Mesodermal cell (in vitro differentiated cells): Measurements from ENCODE around the gene ERLIN1.

Experiments
- H3K27ac ChIP-seq: 2 replicates; pipeline ENCODE4 v1.7.0; 2013; ENCODE audit warnings: mild to moderate bottlenecking, low read depth, low read length, moderate library complexity; ENCODE audit not compliant: severe bottlenecking
- H3K36me3 ChIP-seq: 2 replicates; pipeline ENCODE4 v1.7.1; 2013; ENCODE audit warnings: mild to moderate bottlenecking, low read length, moderate library complexity; ENCODE audit not compliant: control insufficient read depth, insufficient read depth
- H3K4me1 ChIP-seq: one replicate; pipeline ENCODE4 v1.7.1; 2013; ENCODE audit warnings: mild to moderate bottlenecking, low read length; ENCODE audit not compliant: insufficient read depth, control insufficient read depth, poor library complexity, severe bottlenecking
- H3K4me3 ChIP-seq: 2 replicates; pipeline ENCODE4 v1.7.0; 2013; ENCODE audit warnings: low read length, control low read depth, mild to moderate bottlenecking; ENCODE audit not compliant: insufficient read depth, poor library complexity, severe bottlenecking; ENCODE audit errors: extremely low read depth
- H3K9me3 ChIP-seq: 2 replicates; pipeline ENCODE4 v1.7.1; 2013; ENCODE audit warnings: mild to moderate bottlenecking, low read length, moderate library complexity; ENCODE audit not compliant: control insufficient read depth
- WGBS, 2 experiments: methylation state at CpG; one replicate each; pipeline ENCODE4 v1.1.5; 2013; ENCODE audit warnings: missing lambda C conversion rate in 2 of 2; ENCODE audit not compliant: insufficient coverage in 2 of 2; 5-methylcytosine and 5-hydroxymethylcytosine counted together

Gene ERLIN1

DNA sequence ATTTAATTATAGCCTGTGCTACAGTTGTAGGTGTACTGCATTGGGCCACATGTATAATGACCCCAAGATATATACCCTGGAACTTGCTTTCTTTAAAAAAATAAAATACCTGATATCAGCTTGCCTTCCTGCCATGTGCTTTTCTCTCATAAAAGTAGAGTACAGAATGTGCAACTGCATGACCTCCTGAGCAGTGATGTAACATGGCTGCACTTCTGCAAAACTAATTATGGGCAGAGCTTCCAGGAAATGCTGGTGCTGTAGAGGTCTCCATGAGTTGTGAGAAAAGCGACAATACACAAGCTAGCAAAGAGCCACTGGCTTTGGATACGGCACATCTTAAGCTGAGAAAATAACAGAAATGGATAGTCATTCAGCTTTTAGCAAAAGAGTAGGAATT is 6.5 kb upstream of the ERLIN1 start:
- Histone ChIP-seq H3K9me3 (no peaks in the 10 kb centered on the region), H3K27ac (no peak overlapping the region), H3K36me3 (peaks cover 73% of the 10 kb centered on the region), H3K4me3 (no peak overlapping the region), H3K4me1 (no peaks in the 10 kb centered on the region)
- 88 to 100% methylated on average over 1 of the region's 2 CpGs for WGBS, 2 experiments

DNA sequence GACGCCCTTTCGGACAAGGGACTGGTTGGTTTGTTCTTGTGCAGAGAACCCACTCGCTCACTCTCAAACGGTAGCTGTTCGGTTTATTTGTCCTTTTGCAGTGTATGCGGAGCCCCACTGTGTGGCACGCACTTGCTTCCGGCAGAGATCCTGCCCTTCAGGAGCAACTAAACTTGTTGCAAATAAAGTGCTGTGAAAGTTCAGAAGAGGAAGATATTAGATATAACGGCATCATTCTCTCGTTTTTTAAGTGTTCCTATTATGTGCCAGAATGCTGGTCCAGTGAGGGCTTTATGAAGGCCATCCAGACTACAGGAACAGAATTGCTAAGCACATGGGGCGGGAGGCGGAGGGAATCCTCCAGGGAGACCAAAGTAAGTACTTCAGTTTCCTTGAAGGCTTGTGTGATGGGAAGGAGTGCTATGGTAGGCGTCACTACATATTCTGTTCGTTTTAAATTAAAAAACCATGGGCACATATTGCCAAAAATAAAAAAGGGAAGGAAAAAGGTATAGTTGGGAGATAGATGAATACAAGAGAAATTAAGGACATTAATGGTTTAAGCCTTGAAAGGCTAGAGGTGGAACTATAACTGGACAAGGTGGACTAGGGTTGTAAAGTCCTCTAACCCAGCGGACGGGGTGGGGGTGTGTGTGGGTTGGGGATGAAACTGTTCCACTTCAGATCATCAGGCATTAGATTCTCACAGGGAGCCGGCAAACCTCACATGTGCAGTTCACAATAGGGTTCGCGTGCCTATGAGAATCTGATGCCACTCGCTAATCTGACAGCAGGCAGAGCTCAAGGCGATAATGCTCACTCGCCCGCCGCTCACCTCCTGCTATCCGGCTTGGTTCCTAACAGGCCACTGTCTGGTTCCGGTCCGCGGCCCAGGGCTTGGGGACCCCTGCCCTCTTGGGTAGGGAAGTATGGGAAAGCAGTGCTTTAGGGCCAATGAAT is 704 bp upstream of the ERLIN1 start:
- H3K9me3 ChIP-seq: no peaks in the 10 kb centered on the region
- WGBS, 2 experiments: 47 to 53% methylated on average over 18 to 26 of the region's 28 CpGs

DNA sequence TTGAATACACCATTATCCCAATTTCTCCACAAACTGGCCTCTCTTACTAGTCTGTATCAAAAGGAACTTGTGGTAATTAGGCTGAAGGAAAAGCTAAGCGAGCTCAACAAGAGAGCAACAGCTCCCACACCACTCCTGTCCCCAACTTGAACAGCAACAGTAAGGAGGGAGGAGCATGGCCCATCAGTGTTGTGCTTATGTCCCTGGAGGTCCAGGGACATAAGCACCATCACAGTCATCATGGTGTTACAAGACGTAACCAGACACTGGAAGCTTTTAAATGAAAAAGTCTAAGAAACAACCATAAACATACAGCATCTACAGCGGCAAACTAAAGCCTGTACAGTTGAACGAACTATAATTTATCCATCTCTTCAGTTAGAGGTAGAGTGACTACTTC is 989 bp downstream of the ERLIN1 start:
- Histone ChIP-seq H3K36me3 (peaks cover 40% of the 10 kb centered on the region), H3K4me1 (no peaks in the 10 kb centered on the region), H3K9me3 (no peaks in the 10 kb centered on the region), H3K27ac (no peak overlapping the region), H3K4me3 (peak overlapping the region; percentile 84)
- no CpG with 5 or more reads among the region's 4 CpGs for WGBS, 2 experiments

More for the DNA sequence above, 704 bp upstream of the ERLIN1 start:
- Histone ChIP-seq H3K4me1 (no peaks in the 10 kb centered on the region), H3K27ac (peak overlapping the region; percentile 68), H3K36me3 (peaks cover 54% of the 10 kb centered on the region), H3K4me3 (peak overlapping the region; percentile 84)

DNA sequence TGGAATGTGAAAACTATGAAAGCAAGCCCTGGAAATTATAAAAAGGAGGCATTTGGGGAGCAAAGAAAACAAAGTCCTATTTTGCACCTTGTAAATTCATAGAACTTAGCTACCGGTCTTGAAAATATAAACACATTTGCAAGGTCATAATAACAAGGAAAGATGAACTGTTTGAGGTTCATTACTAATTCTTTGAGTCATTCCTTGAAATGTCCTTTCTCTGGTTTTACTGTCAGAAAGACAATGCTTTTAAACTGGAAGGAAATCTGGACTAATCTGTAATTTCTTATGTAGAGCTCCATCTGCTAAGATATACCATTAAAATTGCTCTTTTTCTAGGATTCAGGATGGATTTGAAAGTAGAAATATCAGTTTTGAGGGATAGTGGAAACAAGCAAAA is 1.4 kb downstream of the ERLIN1 start:
- no peaks in the 10 kb centered on the region for H3K9me3 ChIP-seq
- WGBS, 2 experiments: no CpG with 5 or more reads among the region's 1 CpG
- H3K27ac ChIP-seq: no peak overlapping the region
- H3K36me3 ChIP-seq: peaks cover 38% of the 10 kb centered on the region
- H3K4me3 ChIP-seq: peak overlapping the region; percentile 84
- no peaks in the 10 kb centered on the region for H3K4me1 ChIP-seq

DNA sequence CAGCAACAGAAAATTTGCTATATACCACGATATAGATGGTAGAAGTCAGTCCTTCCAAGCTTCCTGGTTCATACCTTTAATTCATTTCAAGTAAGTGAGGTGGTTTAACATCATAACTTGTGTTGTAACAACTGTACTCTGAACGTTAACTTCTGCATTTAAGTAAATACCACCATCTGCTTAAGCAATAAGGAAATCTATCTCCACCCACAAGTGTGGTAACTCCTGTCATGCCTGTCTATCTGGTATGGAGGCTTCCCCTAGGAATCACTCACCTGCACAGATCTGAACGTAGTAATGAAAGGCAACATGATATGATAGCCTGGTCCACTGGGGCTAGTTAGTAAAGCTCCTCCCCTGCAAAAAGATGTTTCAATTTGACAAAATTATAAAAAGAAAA is 2.3 kb downstream of the ERLIN1 start:
- Histone ChIP-seq H3K9me3 (no peaks in the 10 kb centered on the region), H3K4me1 (no peaks in the 10 kb centered on the region), H3K27ac (no peak overlapping the region), H3K4me3 (no peak overlapping the region), H3K36me3 (peaks cover 45% of the 10 kb centered on the region)
- WGBS, 2 experiments: 80% methylated on average over 1 of the region's 3 CpGs; no CpG with 5 or more reads in 1 of the 2 experiments

DNA sequence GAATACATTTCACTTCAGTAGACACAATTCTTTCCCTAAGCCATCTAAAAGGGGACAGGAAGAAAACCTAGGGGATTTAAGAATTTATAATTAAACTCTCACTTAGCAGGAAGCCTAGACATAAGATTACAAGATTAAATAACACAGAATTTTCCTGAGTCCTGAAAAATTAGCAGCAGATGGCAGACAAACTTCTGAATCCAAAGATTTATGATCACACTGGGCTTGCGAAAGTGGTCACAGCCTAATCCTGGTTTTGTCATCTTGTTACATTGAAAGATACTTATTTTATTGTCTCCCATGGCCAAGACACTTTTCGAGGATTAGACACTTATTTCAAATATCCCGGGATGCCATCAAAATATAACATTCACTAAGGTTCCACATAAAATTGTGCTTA is 2.9 kb downstream of the ERLIN1 start:
- no peaks in the 10 kb centered on the region for H3K9me3 ChIP-seq
- peaks cover 47% of the 10 kb centered on the region for H3K36me3 ChIP-seq
- H3K4me1 ChIP-seq: no peaks in the 10 kb centered on the region
- H3K4me3 ChIP-seq: no peak overlapping the region
- no peak overlapping the region for H3K27ac ChIP-seq
- WGBS, 2 experiments: 83% methylated on average over 3 of the region's 3 CpGs; no CpG with 5 or more reads in 1 of the 2 experiments

DNA sequence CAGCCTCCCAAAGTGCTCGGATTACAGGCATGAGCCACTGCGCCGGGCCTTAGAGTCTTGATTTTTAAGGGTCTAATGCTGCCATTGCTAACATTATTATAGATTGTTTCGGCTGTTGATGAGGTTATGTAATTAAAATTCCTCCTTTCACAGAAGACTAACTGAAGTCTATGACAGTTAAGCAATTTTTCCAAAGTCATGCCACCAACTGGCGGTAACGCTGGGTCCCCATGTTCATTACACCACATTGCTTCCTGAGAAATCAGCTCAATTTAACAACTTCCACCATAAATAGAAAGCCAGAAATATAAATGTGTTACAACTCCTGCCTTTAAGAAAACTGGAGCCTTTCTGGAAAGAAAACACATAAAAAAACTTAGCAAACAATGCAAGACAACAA is 3.5 kb downstream of the ERLIN1 start:
- Histone ChIP-seq H3K4me3 (no peak overlapping the region), H3K9me3 (no peaks in the 10 kb centered on the region), H3K36me3 (peaks cover 47% of the 10 kb centered on the region), H3K4me1 (no peaks in the 10 kb centered on the region), H3K27ac (no peak overlapping the region)
- 100% methylated on average over 1 to 2 of the region's 6 CpGs for WGBS, 2 experiments

DNA sequence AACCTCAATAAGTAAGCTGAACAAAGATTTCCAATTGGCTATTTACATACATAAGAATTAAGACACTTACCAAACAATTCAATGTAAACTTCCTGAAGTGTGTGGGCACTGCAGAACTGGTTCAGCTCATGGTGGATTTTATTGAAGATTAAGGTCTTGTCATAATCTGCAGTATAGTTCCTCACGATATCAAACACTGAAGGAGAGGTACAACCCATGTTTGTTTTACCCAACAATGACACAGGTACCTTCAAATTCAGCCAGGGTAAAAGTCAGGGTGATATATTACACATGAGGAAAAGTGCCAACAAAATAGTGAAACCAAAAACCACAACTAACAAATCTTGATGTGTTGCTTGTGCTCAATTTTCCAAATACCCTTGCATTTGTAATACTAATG is 10.0 kb downstream of the ERLIN1 start:
- 100% methylated on average over 1 of the region's 1 CpG; no CpG with 5 or more reads in 1 of the 2 experiments for WGBS, 2 experiments

DNA sequence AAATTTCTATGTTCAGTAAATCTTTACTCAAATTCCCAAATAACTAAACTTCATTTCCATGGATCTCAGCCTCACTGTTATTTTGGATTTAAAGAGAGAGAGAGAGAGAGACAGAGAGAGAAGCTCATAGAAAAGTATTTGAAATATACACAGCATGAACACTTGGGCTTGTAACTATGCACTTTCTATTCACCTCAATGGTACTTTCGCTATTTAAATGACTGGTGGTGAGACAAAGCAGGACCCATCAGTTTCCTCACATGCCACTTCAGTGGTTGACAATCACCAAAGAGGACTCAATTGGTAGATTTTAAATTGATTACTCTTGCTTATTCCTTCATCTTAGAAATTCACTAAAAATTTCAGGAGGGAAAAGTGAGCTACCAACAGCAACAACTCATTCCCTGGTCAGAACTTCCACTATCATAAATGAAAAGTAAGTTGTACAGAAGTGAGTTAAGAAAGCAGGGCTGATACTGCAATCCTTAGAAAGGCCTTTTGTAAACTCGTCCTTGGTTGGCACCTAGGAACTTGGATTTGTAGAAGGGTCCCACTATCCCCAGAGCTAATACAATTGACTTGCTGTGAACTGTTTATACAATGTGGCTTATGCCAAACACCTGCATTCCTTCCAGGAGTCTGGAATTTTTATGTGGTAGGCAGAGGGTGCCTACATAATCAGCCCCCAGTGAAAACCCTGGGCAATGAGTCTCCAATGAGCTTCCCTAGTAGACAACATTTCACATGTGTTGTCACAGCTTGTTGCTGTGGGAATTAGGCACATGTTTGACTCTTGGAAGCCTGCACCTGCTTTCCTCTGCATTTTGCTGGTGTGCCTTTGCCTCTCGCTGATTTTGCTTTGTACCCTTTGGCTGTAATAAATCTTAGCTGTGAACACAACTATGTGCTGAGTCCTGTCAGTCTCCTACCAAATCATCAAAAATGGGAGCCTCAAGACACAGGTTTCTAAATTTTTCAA is 10.8 kb downstream of the ERLIN1 start:
- Histone ChIP-seq H3K4me1 (no peaks in the 10 kb centered on the region), H3K4me3 (no peak overlapping the region), H3K27ac (no peak overlapping the region), H3K36me3 (peaks cover 67% of the 10 kb centered on the region), H3K9me3 (no peaks in the 10 kb centered on the region)
- WGBS, 2 experiments: 81 to 93% methylated on average over 2 to 3 of the region's 3 CpGs

More for the DNA sequence above, 10.0 kb downstream of the ERLIN1 start:
- Histone ChIP-seq H3K4me1 (no peaks in the 10 kb centered on the region), H3K27ac (no peak overlapping the region), H3K9me3 (no peaks in the 10 kb centered on the region), H3K36me3 (peaks cover 65% of the 10 kb centered on the region), H3K4me3 (no peak overlapping the region)

DNA sequence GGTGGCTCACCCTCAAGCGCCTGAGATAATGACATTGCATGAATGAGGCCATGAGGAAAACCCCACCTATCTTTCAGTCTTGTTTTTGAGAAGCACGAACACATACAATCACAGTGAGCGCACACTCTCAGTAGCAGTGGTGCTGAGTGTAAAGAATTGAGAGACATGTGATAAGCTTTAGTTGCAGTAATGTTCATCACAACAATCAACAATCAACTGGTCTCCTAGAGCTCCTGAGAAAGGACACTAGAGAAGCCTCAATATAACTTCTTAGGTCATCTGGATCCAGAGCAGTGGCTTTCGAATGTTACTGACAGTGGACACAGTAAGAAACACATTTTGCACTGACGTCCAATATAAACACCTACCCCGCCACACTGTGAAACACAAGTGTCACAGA is 12.8 kb downstream of the ERLIN1 start:
- Histone ChIP-seq H3K9me3 (no peaks in the 10 kb centered on the region), H3K4me3 (no peak overlapping the region), H3K36me3 (peaks cover 49% of the 10 kb centered on the region), H3K4me1 (no peaks in the 10 kb centered on the region), H3K27ac (no peak overlapping the region)
- WGBS, 2 experiments: 88 to 96% methylated on average over 3 to 4 of the region's 6 CpGs
